Measurements from ENCODE around the gene GTF3C5. TPM values are rescaled to one million over a fixed set of nuclear protein-coding genes. Genes with fewer than 3 reads are reported as not detected.

GTF3C5 gene
- total RNA-seq, 1 donor from 2014 or later, result 94.0 TPM

GRCh38 chr9:133101356-133102189 lies 70.8 kb downstream of the GTF3C5 start:
- DNase-seq (ENCODE audit: low spot score, unreplicated experiment), result no peak
- Mint-ChIP-seq H3K27ac (peak overlapping the region; percentile 49), H3K4me3 (ENCODE audit: low read depth) (no peak overlapping the region), H3K36me3 (ENCODE audit: insufficient read depth) (peaks cover 40% of the 10 kb centered on the region), H3K4me1 (ENCODE audit: low read depth) (no peaks in the 10 kb centered on the region), H3K9me3 (ENCODE audit: low read depth) (peaks cover 1% of the 10 kb centered on the region), H3K27me3 (no peaks in the 10 kb centered on the region)
- no peak for TF ChIP-seq CTCF (IDR thresholded peaks at IDR 0.05; ENCODE audit: unreplicated experiment)

- Mint-ChIP-seq H3K4me1 (ENCODE audit: low read depth) (no peaks in the 10 kb centered on the region), H3K27me3 (no peaks in the 10 kb centered on the region), H3K27ac (peak overlapping the region; percentile 48), H3K4me3 (ENCODE audit: low read depth) (no peak overlapping the region), H3K36me3 (ENCODE audit: insufficient read depth) (peaks cover 33% of the 10 kb centered on the region), H3K9me3 (ENCODE audit: low read depth) (no peaks in the 10 kb centered on the region)
- DNase-seq (ENCODE audit: low spot score, unreplicated experiment), result no peak
- TF ChIP-seq CTCF (IDR thresholded peaks at IDR 0.05; ENCODE audit: unreplicated experiment), result no peak
Observed at GRCh38 chr9:133102190-133103021, 71.6 kb downstream of the GTF3C5 start.

GRCh38 chr9:133103183-133103986 lies 72.6 kb downstream of the GTF3C5 start:
- peak; percentile 76 for DNase-seq (ENCODE audit: low spot score, unreplicated experiment)
- no peaks in the 10 kb centered on the region for H3K4me1 Mint-ChIP-seq (ENCODE audit: low read depth)
- peak; percentile 91 for TF ChIP-seq CTCF (IDR thresholded peaks at IDR 0.05; ENCODE audit: unreplicated experiment)
- H3K27ac Mint-ChIP-seq, result peak overlapping the region; percentile 48
- H3K27me3 Mint-ChIP-seq, result no peaks in the 10 kb centered on the region
- H3K36me3 Mint-ChIP-seq (ENCODE audit: insufficient read depth), result peaks cover 25% of the 10 kb centered on the region
- no peaks in the 10 kb centered on the region for H3K9me3 Mint-ChIP-seq (ENCODE audit: low read depth)
- H3K4me3 Mint-ChIP-seq (ENCODE audit: low read depth), result no peak overlapping the region

GRCh38 chr9:133103987-133104505 lies 73.2 kb downstream of the GTF3C5 start:
- Mint-ChIP-seq H3K27me3 (no peaks in the 10 kb centered on the region), H3K4me1 (ENCODE audit: low read depth) (no peaks in the 10 kb centered on the region), H3K36me3 (ENCODE audit: insufficient read depth) (peaks cover 23% of the 10 kb centered on the region), H3K9me3 (ENCODE audit: low read depth) (no peaks in the 10 kb centered on the region), H3K27ac (no peak overlapping the region), H3K4me3 (ENCODE audit: low read depth) (no peak overlapping the region)
- no peak for DNase-seq (ENCODE audit: low spot score, unreplicated experiment)
- no peak for TF ChIP-seq CTCF (IDR thresholded peaks at IDR 0.05; ENCODE audit: unreplicated experiment)
